Measurements from ENCODE around the gene PDPK1.

GRCh38 chr16:2584729-2585650 lies 47.2 kb downstream of the PDPK1 start:
- TF ChIP-seq, protein P1, sequence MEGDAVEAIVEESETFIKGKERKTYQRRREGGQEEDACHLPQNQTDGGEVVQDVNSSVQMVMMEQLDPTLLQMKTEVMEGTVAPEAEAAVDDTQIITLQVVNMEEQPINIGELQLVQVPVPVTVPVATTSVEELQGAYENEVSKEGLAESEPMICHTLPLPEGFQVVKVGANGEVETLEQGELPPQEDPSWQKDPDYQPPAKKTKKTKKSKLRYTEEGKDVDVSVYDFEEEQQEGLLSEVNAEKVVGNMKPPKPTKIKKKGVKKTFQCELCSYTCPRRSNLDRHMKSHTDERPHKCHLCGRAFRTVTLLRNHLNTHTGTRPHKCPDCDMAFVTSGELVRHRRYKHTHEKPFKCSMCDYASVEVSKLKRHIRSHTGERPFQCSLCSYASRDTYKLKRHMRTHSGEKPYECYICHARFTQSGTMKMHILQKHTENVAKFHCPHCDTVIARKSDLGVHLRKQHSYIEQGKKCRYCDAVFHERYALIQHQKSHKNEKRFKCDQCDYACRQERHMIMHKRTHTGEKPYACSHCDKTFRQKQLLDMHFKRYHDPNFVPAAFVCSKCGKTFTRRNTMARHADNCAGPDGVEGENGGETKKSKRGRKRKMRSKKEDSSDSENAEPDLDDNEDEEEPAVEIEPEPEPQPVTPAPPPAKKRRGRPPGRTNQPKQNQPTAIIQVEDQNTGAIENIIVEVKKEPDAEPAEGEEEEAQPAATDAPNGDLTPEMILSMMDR (IDR thresholded peaks at IDR 0.05; ENCODE audit: low read depth, low read length, poor library complexity, severe bottlenecking), result no peak
- no peak for TF ChIP-seq EZH2phosphoT487 (IDR thresholded peaks at IDR 0.05; ENCODE audit: borderline replicate concordance, low read length)
